Measurements from ENCODE around the gene XRRA1. TPM values are rescaled to one million over a fixed set of nuclear protein-coding genes. Genes with fewer than 3 reads are reported as not detected.

The XRRA1 gene
- total RNA-seq, 1 donor from 2014 or later = 11.4 TPM

- intact Hi-C loops (cut with DNase I) = no loop called here
- no peak for DNase-seq (ENCODE audit: low spot score in 2 of 2)
- TF ChIP-seq, protein P1, sequence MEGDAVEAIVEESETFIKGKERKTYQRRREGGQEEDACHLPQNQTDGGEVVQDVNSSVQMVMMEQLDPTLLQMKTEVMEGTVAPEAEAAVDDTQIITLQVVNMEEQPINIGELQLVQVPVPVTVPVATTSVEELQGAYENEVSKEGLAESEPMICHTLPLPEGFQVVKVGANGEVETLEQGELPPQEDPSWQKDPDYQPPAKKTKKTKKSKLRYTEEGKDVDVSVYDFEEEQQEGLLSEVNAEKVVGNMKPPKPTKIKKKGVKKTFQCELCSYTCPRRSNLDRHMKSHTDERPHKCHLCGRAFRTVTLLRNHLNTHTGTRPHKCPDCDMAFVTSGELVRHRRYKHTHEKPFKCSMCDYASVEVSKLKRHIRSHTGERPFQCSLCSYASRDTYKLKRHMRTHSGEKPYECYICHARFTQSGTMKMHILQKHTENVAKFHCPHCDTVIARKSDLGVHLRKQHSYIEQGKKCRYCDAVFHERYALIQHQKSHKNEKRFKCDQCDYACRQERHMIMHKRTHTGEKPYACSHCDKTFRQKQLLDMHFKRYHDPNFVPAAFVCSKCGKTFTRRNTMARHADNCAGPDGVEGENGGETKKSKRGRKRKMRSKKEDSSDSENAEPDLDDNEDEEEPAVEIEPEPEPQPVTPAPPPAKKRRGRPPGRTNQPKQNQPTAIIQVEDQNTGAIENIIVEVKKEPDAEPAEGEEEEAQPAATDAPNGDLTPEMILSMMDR (IDR thresholded peaks at IDR 0.05) = no peak
- no peaks in the 10 kb centered on the region for H3K27me3 ChIP-seq
- H3K4me1 ChIP-seq = no peaks in the 10 kb centered on the region
- no peak overlapping the region for H3K4me3 ChIP-seq
- H3K9me3 ChIP-seq = no peaks in the 10 kb centered on the region
- peaks cover 17 to 35% of the 10 kb centered on the region in 2 donors for H3K36me3 ChIP-seq
- no peak overlapping the region for H3K27ac ChIP-seq
Observed at GRCh38 chr11:74791333-74792100, 157.4 kb downstream of the XRRA1 start.

Other genes starting within 250 kb of the XRRA1 start
- not detected for gene CHRDL2, start 217.7 kb downstream of the XRRA1 start, total RNA-seq
- gene RNF169, start 200.2 kb downstream of the XRRA1 start, total RNA-seq = 19.5 TPM
- 13.0 TPM for gene SPCS2, start 175 bp upstream of the XRRA1 start, total RNA-seq
- gene NEU3, start 39.8 kb upstream of the XRRA1 start, total RNA-seq = 2.9 TPM
- not detected for gene OR2AT4, start 147.8 kb upstream of the XRRA1 start, total RNA-seq
- 403 TPM for gene SLCO2B1, start 202.0 kb upstream of the XRRA1 start, total RNA-seq

Measured in ascending aorta (tissue), 2 donors.